Suprapubic skin (tissue), 4 donors: ENCODE results near the gene NCK2. TPM values are rescaled to one million over a fixed set of nuclear protein-coding genes. Genes with fewer than 3 reads are reported as not detected.

Experiments
- DNase-seq, 2 donors: peaks; one replicate each; pipeline ENCODE4 v3.0.0-alpha.2; 2019; ENCODE audit warnings: low spot score in 2 of 2
- H3K27ac ChIP-seq: fragments of 200-600 bp; sonication (generic); one replicate; pipeline ENCODE4 v1.5.1; 2019
- H3K27me3 ChIP-seq: fragments of 200-600 bp; sonication (generic); one replicate; pipeline ENCODE4 v1.5.1; 2019
- H3K36me3 ChIP-seq: fragments of 200-600 bp; sonication (generic); one replicate; pipeline ENCODE4 v1.5.1; 2019
- H3K4me1 ChIP-seq: fragments of 200-600 bp; sonication (generic); one replicate; pipeline ENCODE4 v1.5.1; 2019
- H3K4me3 ChIP-seq: fragments of 200-600 bp; sonication (generic); one replicate; pipeline ENCODE4 v1.5.1; 2019; ENCODE audit warnings: mild to moderate bottlenecking
- H3K9me3 ChIP-seq: fragments of 200-600 bp; sonication (generic); one replicate; pipeline ENCODE4 v1.5.1; 2019
- CTCF ChIP-seq, 2 donors: fragments of 200-600 bp in 1 of 2; fragments of 450-650 bp in 1 of 2; sonication (generic) in 1 of 2; IDR thresholded peaks; one replicate each; pipeline ENCODE4 v1.5.1; 2016 to 2019; ENCODE audit warnings: antibody characterized with exemption in 2 of 2, mild to moderate bottlenecking in 1 of 2, moderate library complexity in 1 of 2
- EP300 ChIP-seq: sonication (generic); formaldehyde crosslinking; IDR thresholded peaks from one replicate; pipeline ENCODE4 v1.6.1; 2017; ENCODE audit warnings: antibody characterized with exemption
- POLR2A ChIP-seq, 2 donors: fragments of 450-650 bp; IDR thresholded peaks; one replicate each; pipeline ENCODE4 v1.6.1; 2017; ENCODE audit warnings: antibody characterized with exemption in 2 of 2, mild to moderate bottlenecking in 2 of 2, moderate library complexity in 2 of 2
- POLR2AphosphoS5 ChIP-seq, 3 donors: sonication (generic); formaldehyde crosslinking; IDR thresholded peaks; one replicate each; pipeline ENCODE4 v1.6.1; 2017; ENCODE audit warnings: antibody characterized with exemption in 3 of 3
- WGBS: methylation state at CpG from one replicate; pipeline ENCODE4 v1.1.5; 2018; 5-methylcytosine and 5-hydroxymethylcytosine counted together
- total RNA-seq, 4 donors: library from RNA; depleted of rRNA; stranded (reverse); fragments of >200 nt; gene quantifications; one replicate each; pipeline ENCODE4 v1.1.0, GENCODE V29; 2016

The NCK2 gene
- total RNA-seq, 4 donors from 2014 or later: 40.1 to 59.4 (median 49.2) TPM

GRCh38 chr2:105739944-105740530, 4.7 kb upstream of the NCK2 start:
- Histone ChIP-seq H3K9me3 (no peaks in the 10 kb centered on the region), H3K27ac (no peak overlapping the region), H3K36me3 (no peaks in the 10 kb centered on the region), H3K27me3 (no peaks in the 10 kb centered on the region), H3K4me1 (peaks cover 8% of the 10 kb centered on the region), H3K4me3 (no peak overlapping the region)
- TF ChIP-seq CTCF (IDR thresholded peaks at IDR 0.05): no peak
- TF ChIP-seq POLR2A (IDR thresholded peaks at IDR 0.05): no peak
- no peak for TF ChIP-seq EP300
- TF ChIP-seq POLR2AphosphoS5 (IDR thresholded peaks at IDR 0.05): no peak
- no peak for DNase-seq
- 82% methylated on average over 7 of the region's 7 CpGs for WGBS

- H3K27me3 ChIP-seq: no peaks in the 10 kb centered on the region
- H3K27ac ChIP-seq: no peak overlapping the region
- TF ChIP-seq POLR2AphosphoS5 (IDR thresholded peaks at IDR 0.05) (no peak), POLR2A (IDR thresholded peaks at IDR 0.05) (no peak), EP300 (no peak), CTCF (IDR thresholded peaks at IDR 0.05) (no peak)
- H3K9me3 ChIP-seq: no peaks in the 10 kb centered on the region
- H3K36me3 ChIP-seq: no peaks in the 10 kb centered on the region
- H3K4me1 ChIP-seq: peaks cover 13% of the 10 kb centered on the region
- peak in 1 of 2 donors; percentile 40 for DNase-seq
- no peak overlapping the region for H3K4me3 ChIP-seq
- WGBS: 89% methylated on average over 3 of the region's 3 CpGs
These were observed 3.5 kb upstream of the NCK2 start for GRCh38 chr2:105741174-105741573.

- TF ChIP-seq EP300: no peak
- no peak for TF ChIP-seq POLR2A (IDR thresholded peaks at IDR 0.05)
- no peak for TF ChIP-seq POLR2AphosphoS5 (IDR thresholded peaks at IDR 0.05)
- no peak for TF ChIP-seq CTCF (IDR thresholded peaks at IDR 0.05)
- peaks cover 18% of the 10 kb centered on the region for H3K4me1 ChIP-seq
These were observed 3.1 kb upstream of the NCK2 start for GRCh38 chr2:105741617-105742016.

GRCh38 chr2:105744091-105744908, 412 bp upstream of the NCK2 start:
- H3K36me3 ChIP-seq: no peaks in the 10 kb centered on the region
- WGBS: 3% methylated on average over 31 of the region's 75 CpGs
- peaks cover 45% of the 10 kb centered on the region for H3K4me1 ChIP-seq
- peak in 1 of 2 donors; percentile 78 for DNase-seq
- TF ChIP-seq EP300 (no peak), CTCF (IDR thresholded peaks at IDR 0.05) (no peak), POLR2AphosphoS5 (IDR thresholded peaks at IDR 0.05) (no peak), POLR2A (IDR thresholded peaks at IDR 0.05) (no peak)
- no peaks in the 10 kb centered on the region for H3K27me3 ChIP-seq
- H3K9me3 ChIP-seq: no peaks in the 10 kb centered on the region
- H3K4me3 ChIP-seq: peak overlapping the region; percentile 81
- peak overlapping the region; percentile 93 for H3K27ac ChIP-seq

More at GRCh38 chr2:105741617-105742016, 3.1 kb upstream of the NCK2 start:
- Histone ChIP-seq H3K36me3 (no peaks in the 10 kb centered on the region), H3K27ac (no peak overlapping the region), H3K4me3 (no peak overlapping the region), H3K27me3 (no peaks in the 10 kb centered on the region), H3K9me3 (no peaks in the 10 kb centered on the region)
- DNase-seq: no peak
- WGBS: 94% methylated on average over 4 of the region's 4 CpGs
